Islet precursor cell (in vitro differentiated cells): ENCODE results near the gene QTRT2.

ENCODE experiments used
- DNase-seq: peaks from one replicate; pipeline ENCODE4 v3.0.0-alpha.2; 2018

Gene QTRT2

DNA sequence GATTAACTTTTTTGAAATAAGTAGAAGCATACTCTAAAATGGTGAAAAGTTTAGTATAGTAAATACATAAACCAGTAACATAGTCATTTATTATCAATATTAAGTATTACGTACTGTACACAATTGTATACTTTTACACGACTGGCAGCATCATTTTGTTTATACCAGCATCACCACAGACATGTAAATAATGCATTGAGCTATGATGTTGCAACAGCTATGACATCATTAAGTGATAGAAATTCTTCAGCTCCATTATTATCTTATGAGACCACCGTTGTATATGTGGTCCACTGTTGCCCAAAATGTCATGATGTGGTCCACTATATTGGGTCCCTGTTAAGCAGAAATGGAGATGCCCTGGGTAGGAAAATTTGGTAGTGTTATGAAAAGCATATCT lies 71.0 kb downstream of the QTRT2 start:
- no peak for DNase-seq

DNA sequence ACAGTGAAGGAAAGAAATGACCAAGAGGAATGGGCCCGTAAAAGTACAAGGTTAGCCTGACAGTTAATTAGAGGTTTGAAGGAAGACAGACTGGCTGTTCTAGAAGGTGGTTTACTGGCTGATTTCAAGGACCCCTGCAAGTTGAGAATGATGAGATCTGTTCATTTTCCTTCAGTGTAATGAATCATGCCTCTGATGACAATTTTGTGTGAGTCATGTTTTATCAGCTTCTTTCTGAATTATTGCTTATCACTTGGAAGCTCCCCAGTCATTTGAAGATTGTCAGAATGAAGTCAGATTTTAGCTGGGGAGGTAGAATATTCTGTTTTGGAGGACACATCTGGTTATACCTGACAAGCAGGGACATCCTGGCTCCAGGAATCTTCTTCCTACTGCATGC lies 71.7 kb downstream of the QTRT2 start:
- no peak for DNase-seq

DNA sequence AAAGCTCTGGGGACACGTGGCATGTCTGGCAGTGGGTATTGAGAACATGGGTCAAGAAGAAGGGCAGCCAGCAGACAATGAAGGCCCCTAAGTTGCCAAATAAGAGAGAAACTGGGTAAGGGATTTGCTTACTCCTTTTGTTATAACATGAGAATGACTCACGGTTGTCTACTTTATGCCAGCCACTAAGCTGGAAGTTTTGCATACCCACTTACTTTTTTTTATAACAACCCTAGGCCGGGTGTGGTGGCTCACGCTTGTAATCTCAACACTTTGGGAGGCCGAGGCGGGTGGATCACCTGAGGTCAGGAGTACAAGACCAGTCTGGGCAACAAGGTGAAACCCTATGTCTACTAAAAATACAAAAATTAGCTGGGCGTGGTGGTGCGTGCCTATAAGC lies 72.3 kb downstream of the QTRT2 start:
- no peak for DNase-seq

DNA sequence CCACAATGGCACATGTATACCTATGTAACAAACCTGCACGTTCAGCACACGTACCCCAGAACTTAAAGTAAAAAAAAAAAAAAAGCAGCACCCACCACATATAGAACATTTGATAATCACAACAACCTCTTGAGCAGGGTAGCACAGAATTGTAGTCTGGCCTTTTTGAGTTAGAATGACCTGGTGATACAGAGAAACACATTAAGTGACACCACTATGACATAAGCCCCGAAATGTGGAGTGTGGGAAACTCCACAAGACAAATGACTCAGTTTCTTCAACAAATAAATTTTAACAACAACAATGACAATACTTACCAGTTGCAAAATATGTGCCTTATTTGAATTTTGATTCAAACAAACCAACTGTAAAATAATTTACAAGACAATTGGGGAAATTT lies 76.0 kb downstream of the QTRT2 start:
- no peak for DNase-seq

DNA sequence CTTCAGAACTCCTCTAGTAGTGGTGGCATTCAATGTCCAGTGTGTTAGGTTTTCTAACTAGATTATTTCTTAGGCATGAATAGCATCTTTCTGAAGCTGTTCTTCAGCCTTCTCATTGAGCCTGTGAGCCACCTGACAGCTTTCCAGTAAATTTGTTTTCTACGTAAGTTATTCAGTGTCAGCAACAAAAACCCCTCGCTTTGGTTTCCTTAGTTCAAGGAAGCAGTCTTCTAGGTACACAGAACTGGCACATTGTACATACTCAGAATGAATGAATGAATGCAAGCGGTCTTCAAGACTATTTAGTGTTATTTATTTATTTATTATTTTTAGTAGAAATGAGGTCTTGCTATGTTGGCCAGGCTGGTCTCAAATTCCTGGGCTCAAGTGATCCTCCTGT lies 77.4 kb downstream of the QTRT2 start:
- DNase-seq, result no peak
